IPS DF 6.9 (cell line): ENCODE measurements around the gene BMI1.
"Not testable (repeated sequence)": the region's sequence is repeated elsewhere in the genome, so short reads cannot be mapped to it uniquely, and the experiment has no call there.

Experiments used
- DNase-seq: peaks from one replicate; pipeline ENCODE4 v3.0.0-alpha.2; 2013; ENCODE audit warnings: low read depth, low spot score
- H3K27ac ChIP-seq: one replicate; pipeline ENCODE4 v1.5.1; 2013; ENCODE audit warnings: low read length, control low read depth
- H3K27me3 ChIP-seq: 2 replicates; pipeline ENCODE4 v1.6.1; 2013; ENCODE audit warnings: mild to moderate bottlenecking, low read length; ENCODE audit not compliant: control insufficient read depth, insufficient read depth
- H3K36me3 ChIP-seq: 2 replicates; pipeline ENCODE4 v1.6.1; 2013; ENCODE audit warnings: low read length; ENCODE audit not compliant: control insufficient read depth, insufficient read depth
- H3K4me1 ChIP-seq: 2 replicates; pipeline ENCODE4 v1.6.1; 2013; ENCODE audit warnings: low read length; ENCODE audit not compliant: control insufficient read depth, insufficient read depth
- H3K4me3 ChIP-seq: 2 replicates; pipeline ENCODE4 v1.5.1; 2013; ENCODE audit warnings: mild to moderate bottlenecking, low read length
- H3K9me3 ChIP-seq: 2 replicates; pipeline ENCODE4 v1.6.1; 2013; ENCODE audit warnings: low read length, inconsistent platforms; ENCODE audit not compliant: control insufficient read depth, insufficient read depth
- WGBS: extraction: QIAGEN DNeasy Blood & Tissue Kit; methylation state at CpG from one replicate; pipeline ENCODE4 v1.1.7; 2013; ENCODE audit warnings: mixed read lengths, missing lambda C conversion rate; ENCODE audit not compliant: insufficient read length, insufficient coverage; 5-methylcytosine and 5-hydroxymethylcytosine counted together

Gene BMI1

DNA sequence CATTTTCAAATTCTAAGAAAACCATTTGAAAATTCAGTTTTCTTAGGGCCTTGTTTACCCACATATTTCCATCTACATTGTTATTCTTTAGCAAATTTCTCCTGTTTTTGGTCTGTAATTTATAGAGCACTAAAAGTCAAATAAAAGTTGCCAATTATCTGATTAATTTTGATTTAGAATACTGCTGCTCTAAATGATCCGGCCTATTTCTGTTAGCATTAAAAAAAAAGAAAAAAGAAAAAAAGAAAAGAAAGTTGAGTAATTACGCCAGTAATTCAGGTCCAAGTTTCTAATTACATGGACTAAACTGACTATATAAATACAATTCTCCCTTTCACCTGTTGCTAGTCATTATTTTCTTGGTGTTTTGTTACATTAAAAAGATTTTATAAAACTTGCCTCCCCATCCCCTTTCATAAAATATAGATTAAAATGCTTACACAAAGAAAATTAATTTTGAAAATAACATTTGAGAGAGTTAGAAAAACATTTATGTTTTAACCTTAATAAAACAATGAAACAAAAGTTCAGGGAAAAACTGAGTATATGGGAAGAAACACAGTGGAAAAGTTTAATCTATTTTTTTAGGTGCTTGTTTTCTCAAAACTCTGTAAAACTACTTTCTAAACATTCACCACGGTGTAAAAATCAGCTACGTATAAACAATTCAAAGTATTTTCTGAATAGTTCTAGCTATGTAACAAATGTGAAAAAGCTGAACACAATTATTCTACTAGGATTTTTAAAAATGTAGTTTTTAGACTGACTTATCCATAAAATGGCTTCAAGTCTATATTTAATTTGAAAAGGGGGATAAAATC lies 11.5 kb upstream of the BMI1 start:
- Histone ChIP-seq H3K9me3 (no peaks in the 10 kb centered on the region), H3K4me3 (no peak overlapping the region), H3K27me3 (no peaks in the 10 kb centered on the region), H3K27ac (no peak overlapping the region), H3K4me1 (no peaks in the 10 kb centered on the region), H3K36me3 (no peaks in the 10 kb centered on the region)
- no CpG with 5 or more reads among the region's 4 CpGs for WGBS
- no peak for DNase-seq

DNA sequence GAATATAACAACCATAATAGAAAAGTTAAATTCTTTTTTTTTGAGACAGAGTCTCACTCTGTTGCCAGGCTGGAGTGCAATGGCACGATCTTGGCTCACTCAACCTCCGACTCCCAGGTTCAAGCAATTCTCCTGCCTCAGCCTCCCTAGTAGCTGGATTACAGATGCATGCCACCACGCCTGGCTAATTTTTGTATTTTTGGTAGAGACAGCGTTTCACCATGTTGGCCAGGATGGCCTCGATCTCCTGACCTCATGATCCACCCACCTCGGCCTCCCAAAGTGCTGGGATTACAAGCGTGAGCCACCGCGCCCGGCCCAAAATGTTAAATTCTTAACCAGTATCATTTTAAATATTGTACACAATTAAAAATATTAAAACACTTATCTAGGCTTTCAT lies 10.9 kb upstream of the BMI1 start:
- H3K27me3 ChIP-seq, DNase-seq, H3K4me1 ChIP-seq, H3K27ac ChIP-seq, H3K9me3 ChIP-seq, H3K36me3 ChIP-seq, H3K4me3 ChIP-seq: not testable (repeated sequence)
- no CpG with 5 or more reads among the region's 10 CpGs for WGBS

DNA sequence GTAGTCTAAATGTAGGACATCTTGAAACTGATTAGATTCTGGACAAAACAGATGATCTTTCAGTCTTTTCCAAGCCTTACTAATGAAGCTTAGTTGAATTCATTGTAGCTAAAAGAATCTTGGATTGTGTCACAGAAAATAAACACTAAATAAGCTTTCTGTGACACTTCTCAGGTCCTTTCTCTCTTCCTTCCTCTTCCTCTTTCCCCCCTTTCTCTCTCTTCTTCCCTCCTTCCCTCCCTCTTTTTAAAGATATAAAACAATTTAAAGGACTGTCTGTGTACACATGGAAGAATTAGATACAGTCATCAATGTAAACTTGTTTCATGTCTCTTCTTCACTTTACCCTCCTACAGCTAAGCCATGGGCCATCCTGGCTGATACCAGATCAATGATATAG lies 10.0 kb upstream of the BMI1 start:
- H3K27me3 ChIP-seq = peaks cover 6% of the 10 kb centered on the region; the same call in 1 of the 2 replicates
- DNase-seq = no peak
- no peak overlapping the region for H3K4me3 ChIP-seq
- H3K9me3 ChIP-seq = no peaks in the 10 kb centered on the region
- no peaks in the 10 kb centered on the region for H3K36me3 ChIP-seq
- no peaks in the 10 kb centered on the region for H3K4me1 ChIP-seq
- no peak overlapping the region for H3K27ac ChIP-seq

DNA sequence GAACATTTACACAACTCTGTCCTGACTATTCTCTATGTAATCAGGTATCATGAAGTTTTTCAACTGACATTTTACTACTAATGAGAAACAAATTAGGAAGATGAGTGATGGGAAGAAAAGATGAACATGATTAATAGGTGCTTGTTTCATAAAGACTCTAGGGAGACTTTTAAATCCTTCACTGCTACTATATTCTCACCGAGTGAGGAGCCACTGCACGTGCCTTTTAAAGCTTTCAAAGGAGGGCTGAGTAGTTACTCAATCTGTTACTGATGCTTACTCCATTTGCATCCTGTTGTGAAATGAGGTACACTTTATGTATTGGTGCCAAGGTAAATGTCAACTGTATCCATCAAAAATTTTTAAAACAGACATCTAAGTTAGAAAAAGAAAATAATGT lies 6.0 kb upstream of the BMI1 start:
- Histone ChIP-seq H3K4me1 (no peaks in the 10 kb centered on the region), H3K4me3 (no peak overlapping the region), H3K27ac (no peak overlapping the region), H3K27me3 (peaks cover 12% of the 10 kb centered on the region), H3K36me3 (no peaks in the 10 kb centered on the region), H3K9me3 (no peaks in the 10 kb centered on the region)
- no peak for DNase-seq
- WGBS = no CpG with 5 or more reads among the region's 2 CpGs

DNA sequence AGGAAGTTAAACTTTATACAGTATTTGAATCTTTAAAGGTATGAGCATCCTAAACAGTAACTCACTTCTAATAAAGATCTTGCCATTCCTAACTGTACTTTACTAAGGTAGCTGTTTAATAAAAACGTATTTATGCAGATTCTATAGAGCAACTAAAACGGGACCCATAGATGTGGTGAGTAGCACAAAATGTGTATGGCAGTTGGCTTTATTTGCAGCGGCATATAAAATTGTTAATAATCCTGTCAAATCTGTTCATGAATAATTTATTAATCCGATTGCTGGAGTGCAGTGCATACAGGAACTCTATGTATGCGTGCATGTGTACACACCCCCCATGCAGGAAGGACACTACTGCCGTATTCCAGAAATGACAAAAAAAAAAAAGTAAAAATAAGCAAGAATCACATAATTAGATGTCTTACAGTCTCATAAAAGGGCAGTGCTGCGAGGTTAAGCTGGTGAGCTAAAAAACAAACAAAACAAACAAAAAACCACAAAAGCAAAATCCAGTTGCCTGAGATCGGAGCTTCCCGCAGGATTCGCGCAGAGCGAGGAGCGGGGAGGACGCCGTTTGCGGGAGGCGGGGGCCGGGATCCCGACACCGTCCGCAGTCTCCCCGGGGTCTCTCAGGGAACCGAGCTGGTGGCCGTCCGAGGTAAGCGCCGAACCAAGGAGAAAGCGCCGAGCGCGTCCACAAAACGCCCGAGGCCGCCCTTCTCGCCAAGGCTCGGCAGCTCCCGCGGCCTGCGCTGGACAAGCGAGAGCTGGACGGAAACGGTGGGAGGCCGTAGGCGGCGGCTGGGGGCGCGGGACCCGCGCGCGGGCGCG lies 5.2 kb upstream of the BMI1 start:
- no CpG with 5 or more reads among the region's 53 CpGs for WGBS
- no peak for DNase-seq
- H3K27ac ChIP-seq = no peak overlapping the region
- H3K4me1 ChIP-seq = no peaks in the 10 kb centered on the region
- H3K27me3 ChIP-seq = peaks cover 15% of the 10 kb centered on the region
- no peaks in the 10 kb centered on the region for H3K36me3 ChIP-seq
- peak overlapping the region; percentile 39; the same call in 1 of the 2 replicates for H3K4me3 ChIP-seq
- H3K9me3 ChIP-seq = no peaks in the 10 kb centered on the region

DNA sequence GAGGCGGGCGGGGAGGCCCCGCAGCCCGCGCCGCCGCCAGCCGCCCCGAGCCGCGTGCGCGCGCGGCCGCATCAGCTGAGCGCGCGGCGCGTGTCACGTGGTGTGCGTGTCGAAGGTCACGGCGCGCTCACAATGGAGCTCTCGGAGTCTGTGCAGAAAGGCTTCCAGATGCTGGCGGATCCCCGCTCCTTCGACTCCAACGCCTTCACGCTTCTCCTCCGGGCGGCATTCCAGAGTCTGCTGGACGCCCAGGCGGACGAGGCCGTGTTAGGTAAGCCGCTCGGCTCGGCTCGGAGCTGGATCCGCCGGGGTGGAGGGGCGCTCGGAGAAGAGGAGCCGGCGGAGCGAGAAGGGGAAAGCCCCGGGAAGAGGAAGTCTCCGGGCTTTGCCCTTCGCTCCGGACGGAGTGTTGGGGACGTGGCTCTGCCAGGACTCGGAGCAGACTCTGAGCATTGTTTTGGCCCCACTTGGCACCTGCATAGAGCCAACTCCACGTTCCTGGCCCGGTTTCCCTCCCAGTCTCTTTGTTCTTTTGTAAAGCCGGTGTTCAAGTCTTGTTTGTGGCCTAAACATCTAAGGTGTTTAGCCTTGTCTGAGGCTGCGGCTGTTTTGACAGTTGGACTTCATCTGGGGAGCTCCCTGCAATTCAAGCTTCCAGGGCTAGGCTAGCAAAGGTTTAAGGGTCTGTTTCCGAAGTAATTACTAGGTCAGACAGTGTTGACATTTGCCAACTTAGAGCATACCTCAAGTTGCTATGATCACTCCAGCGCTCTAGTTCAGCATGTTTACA lies 4.4 kb upstream of the BMI1 start, which contains the start of gene COMMD3:
TSS of gene COMMD3 (plus strand) at position 103 of the 790 bp plus-strand sequence. CDS start at position 133, 30 bp downstream.
- WGBS = no CpG with 5 or more reads among the region's 63 CpGs
- DNase-seq = no peak
- H3K9me3 ChIP-seq = no peaks in the 10 kb centered on the region
- no peaks in the 10 kb centered on the region for H3K4me1 ChIP-seq
- H3K4me3 ChIP-seq = peak within 1 kb of the TSS; percentile 39; the same call in 1 of the 2 replicates
- H3K36me3 ChIP-seq = no peaks in the 10 kb centered on the region
- H3K27ac ChIP-seq = no peak within 1 kb of the TSS
- peaks cover 15% of the 10 kb centered on the region for H3K27me3 ChIP-seq

DNA sequence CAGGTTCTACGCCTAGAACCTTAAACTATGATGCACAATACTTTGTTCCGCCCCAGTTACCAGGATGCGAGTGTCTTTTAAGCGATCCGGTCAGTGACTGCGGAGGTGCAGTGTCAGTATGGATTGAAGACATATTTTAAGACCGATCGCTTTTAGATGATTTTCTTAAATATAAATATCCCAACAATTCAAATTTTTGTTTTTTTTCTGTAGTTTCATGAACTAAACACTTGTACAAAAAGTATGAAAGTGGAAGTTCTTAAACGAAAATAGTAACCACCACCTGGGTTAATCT lies 3.9 kb upstream of the BMI1 start:
- Histone ChIP-seq H3K4me3 (peak overlapping the region; percentile 39; the same call in 1 of the 2 replicates), H3K9me3 (no peaks in the 10 kb centered on the region), H3K27me3 (peaks cover 17% of the 10 kb centered on the region), H3K4me1 (no peaks in the 10 kb centered on the region), H3K27ac (no peak overlapping the region), H3K36me3 (no peaks in the 10 kb centered on the region)
- DNase-seq = no peak
- no CpG with 5 or more reads among the region's 9 CpGs for WGBS

DNA sequence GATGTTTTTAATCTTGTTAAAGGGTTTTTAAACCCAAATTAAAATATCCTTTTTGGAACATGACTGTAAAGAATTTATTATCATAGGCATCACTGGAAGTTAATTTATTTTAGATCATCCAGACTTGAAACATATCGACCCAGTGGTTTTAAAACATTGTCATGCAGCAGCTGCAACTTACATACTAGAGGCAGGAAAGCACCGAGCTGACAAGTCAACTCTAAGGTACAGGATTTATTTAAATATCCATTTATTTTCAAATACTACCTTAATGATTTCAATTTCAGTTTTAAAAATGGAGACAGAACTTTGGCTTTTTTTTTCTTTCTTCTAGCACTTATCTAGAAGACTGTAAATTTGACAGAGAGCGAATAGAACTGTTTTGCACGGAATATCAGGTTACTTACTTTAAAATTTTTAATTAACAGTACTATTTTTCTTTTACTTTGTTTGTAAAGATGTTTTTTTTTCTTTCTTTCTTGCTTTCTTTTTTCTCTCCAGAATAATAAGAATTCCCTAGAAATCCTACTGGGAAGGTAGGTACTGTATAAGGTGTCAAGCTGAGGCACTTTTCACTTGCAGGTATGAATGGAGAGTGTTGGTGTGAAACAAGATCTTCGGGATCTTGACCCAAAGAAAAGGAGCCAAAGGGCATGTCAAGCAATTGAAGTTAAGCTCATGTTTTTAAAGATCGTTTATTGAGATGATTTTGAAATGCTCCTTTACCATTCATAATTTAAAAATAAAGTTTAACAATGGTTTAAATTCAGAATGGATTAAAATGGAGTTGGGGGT lies 2.9 kb upstream of the BMI1 start:
- Histone ChIP-seq H3K27ac (no peak overlapping the region), H3K4me3 (no peak overlapping the region), H3K9me3 (no peaks in the 10 kb centered on the region), H3K4me1 (no peaks in the 10 kb centered on the region), H3K36me3 (no peaks in the 10 kb centered on the region), H3K27me3 (peaks cover 26% of the 10 kb centered on the region)
- no peak for DNase-seq
- WGBS = no CpG with 5 or more reads among the region's 6 CpGs

DNA sequence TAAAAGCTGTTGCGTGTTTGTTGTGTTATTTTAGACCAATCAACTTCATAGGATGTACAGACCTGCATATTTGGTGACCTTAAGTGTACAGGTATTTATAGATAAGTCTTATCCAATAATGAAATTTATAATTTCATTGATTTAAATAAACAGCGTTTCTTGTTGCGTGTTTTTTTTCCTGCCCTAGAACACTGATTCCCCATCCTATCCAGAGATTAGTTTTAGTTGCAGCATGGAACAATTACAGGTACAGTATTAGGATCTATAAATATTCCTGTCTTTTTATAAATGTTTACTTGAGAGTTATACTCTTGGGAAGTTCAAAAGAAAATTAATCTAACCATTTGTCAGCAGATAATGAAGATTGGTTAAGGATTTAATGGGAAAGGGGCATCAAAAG lies 2.1 kb upstream of the BMI1 start:
- Histone ChIP-seq H3K27me3 (peaks cover 31% of the 10 kb centered on the region), H3K27ac (no peak overlapping the region), H3K9me3 (no peaks in the 10 kb centered on the region), H3K36me3 (no peaks in the 10 kb centered on the region), H3K4me1 (no peaks in the 10 kb centered on the region; the same call in 1 of the 2 replicates), H3K4me3 (no peak overlapping the region)
- DNase-seq = no peak
- no CpG with 5 or more reads among the region's 3 CpGs for WGBS
